ENCODE measurements around the gene MAST3. TPM values are rescaled to one million over a fixed set of nuclear protein-coding genes. Genes with fewer than 3 reads are reported as not detected.

The MAST3 gene
- total and polyA plus RNA-seq, 2 of the 13 experiments (the other 11 are each of a cell fraction or from before 2014, with no cell fraction given) = 4.1 to 4.6 TPM

GRCh38 chr19:18152817-18153555, 55.4 kb downstream of the MAST3 start, which contains the start of gene PIK3R2 (continued):
- no peak for TF ChIP-seq PAXIP1 (CRISPR knock-in tag; conservative IDR thresholded peaks at IDR 0.05)
- no peak for TF ChIP-seq DNMT3B (CRISPR knock-in tag; conservative IDR thresholded peaks at IDR 0.05)
- no peak for TF ChIP-seq EED (CRISPR knock-in tag; IDR thresholded peaks at IDR 0.05)
- TF ChIP-seq HMG20B (CRISPR knock-in tag; conservative IDR thresholded peaks at IDR 0.05) = no peak
- TF ChIP-seq, protein P1, sequence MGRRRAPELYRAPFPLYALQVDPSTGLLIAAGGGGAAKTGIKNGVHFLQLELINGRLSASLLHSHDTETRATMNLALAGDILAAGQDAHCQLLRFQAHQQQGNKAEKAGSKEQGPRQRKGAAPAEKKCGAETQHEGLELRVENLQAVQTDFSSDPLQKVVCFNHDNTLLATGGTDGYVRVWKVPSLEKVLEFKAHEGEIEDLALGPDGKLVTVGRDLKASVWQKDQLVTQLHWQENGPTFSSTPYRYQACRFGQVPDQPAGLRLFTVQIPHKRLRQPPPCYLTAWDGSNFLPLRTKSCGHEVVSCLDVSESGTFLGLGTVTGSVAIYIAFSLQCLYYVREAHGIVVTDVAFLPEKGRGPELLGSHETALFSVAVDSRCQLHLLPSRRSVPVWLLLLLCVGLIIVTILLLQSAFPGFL (CRISPR knock-in tag; IDR thresholded peaks at IDR 0.05) = no peak
- no peak for TF ChIP-seq KMT2A (CRISPR knock-in tag; IDR thresholded peaks at IDR 0.05)
- peak; percentile 55 for TF ChIP-seq SRSF1 (optimal IDR thresholded peaks at IDR 0.05; ENCODE audit: low read depth, low read length)
- TF ChIP-seq, protein P2, sequence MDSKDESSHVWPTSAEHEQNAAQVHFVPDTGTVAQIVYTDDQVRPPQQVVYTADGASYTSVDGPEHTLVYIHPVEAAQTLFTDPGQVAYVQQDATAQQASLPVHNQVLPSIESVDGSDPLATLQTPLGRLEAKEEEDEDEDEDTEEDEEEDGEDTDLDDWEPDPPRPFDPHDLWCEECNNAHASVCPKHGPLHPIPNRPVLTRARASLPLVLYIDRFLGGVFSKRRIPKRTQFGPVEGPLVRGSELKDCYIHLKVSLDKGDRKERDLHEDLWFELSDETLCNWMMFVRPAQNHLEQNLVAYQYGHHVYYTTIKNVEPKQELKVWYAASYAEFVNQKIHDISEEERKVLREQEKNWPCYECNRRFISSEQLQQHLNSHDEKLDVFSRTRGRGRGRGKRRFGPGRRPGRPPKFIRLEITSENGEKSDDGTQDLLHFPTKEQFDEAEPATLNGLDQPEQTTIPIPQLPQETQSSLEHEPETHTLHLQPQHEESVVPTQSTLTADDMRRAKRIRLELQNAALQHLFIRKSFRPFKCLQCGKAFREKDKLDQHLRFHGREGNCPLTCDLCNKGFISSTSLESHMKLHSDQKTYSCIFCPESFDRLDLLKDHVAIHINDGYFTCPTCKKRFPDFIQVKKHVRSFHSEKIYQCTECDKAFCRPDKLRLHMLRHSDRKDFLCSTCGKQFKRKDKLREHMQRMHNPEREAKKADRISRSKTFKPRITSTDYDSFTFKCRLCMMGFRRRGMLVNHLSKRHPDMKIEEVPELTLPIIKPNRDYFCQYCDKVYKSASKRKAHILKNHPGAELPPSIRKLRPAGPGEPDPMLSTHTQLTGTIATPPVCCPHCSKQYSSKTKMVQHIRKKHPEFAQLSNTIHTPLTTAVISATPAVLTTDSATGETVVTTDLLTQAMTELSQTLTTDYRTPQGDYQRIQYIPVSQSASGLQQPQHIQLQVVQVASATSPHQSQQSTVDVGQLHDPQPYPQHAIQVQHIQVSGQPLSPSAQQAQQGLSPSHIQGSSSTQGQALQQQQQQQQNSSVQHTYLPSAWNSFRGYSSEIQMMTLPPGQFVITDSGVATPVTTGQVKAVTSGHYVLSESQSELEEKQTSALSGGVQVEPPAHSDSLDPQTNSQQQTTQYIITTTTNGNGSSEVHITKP (CRISPR knock-in tag; IDR thresholded peaks at IDR 0.05; ENCODE audit: low read depth) = no peak
- TF ChIP-seq SAFB2 (CRISPR knock-in tag; IDR thresholded peaks at IDR 0.05; ENCODE audit: borderline replicate concordance, low read depth) = no peak
- no peak for TF ChIP-seq TCF12 (IDR thresholded peaks at IDR 0.05)
- no peak for TF ChIP-seq TCF12 (CRISPR knock-in tag; IDR thresholded peaks at IDR 0.05)
- TF ChIP-seq, protein P3, sequence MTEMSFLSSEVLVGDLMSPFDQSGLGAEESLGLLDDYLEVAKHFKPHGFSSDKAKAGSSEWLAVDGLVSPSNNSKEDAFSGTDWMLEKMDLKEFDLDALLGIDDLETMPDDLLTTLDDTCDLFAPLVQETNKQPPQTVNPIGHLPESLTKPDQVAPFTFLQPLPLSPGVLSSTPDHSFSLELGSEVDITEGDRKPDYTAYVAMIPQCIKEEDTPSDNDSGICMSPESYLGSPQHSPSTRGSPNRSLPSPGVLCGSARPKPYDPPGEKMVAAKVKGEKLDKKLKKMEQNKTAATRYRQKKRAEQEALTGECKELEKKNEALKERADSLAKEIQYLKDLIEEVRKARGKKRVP (CRISPR knock-in tag; IDR thresholded peaks at IDR 0.05) = no peak
- TF ChIP-seq ZNF652 (CRISPR knock-in tag; IDR thresholded peaks at IDR 0.05; ENCODE audit: borderline replicate concordance, low read depth) = no peak
- TF ChIP-seq SP4 (CRISPR knock-in tag; IDR thresholded peaks at IDR 0.05) = no peak; the same call in 1 of the 2 replicates
- TF ChIP-seq TARDBP (CRISPR knock-in tag; IDR thresholded peaks at IDR 0.05) = no peak
- peak; percentile 34 for TF ChIP-seq TBL1XR1 (IDR thresholded peaks at IDR 0.05; ENCODE audit: borderline replicate concordance, low read length, partially characterized antibody)
- TF ChIP-seq ZNF138 (CRISPR knock-in tag; IDR thresholded peaks at IDR 0.05; ENCODE audit: low read depth) = no peak
- no peak for TF ChIP-seq ZGPAT (CRISPR knock-in tag; IDR thresholded peaks at IDR 0.05)
- TF ChIP-seq TEAD2 (CRISPR knock-in tag; IDR thresholded peaks at IDR 0.05) = no peak
- TF ChIP-seq BRD4 (CRISPR knock-in tag; IDR thresholded peaks at IDR 0.05) = no peak

All from HepG2 (cell line).